DND-41 (cell line): ENCODE measurements around the gene SNX22.

Experiments
- ATAC-seq: fragments of 200-7000 bp; cut with Tn5 transposase; 3 replicates; pipeline ENCODE4 v1.9.1; 2021; ENCODE audit warnings: low read depth; ENCODE audit not compliant: insufficient read depth
- DNase-seq: peaks from one replicate; pipeline ENCODE4 v3.0.0-alpha.2; 2020
- H2AFZ ChIP-seq: 2 replicates; pipeline ENCODE4 v1.6.0; 2012; ENCODE audit warnings: low read depth, low read length
- H3K27ac ChIP-seq: 2 replicates; pipeline ENCODE4 v1.5.1; 2012; ENCODE audit warnings: low read length, inconsistent platforms
- H3K27me3 ChIP-seq: fragments of 200-600 bp; sonication (generic); 2 replicates; pipeline ENCODE4 v1.6.0; 2012; ENCODE audit warnings: low read length, mild to moderate bottlenecking, inconsistent platforms; ENCODE audit not compliant: insufficient read depth, poor library complexity
- H3K36me3 ChIP-seq: 2 replicates; pipeline ENCODE4 v1.5.1; 2012; ENCODE audit warnings: low read length, inconsistent platforms; ENCODE audit not compliant: insufficient read depth
- H3K4me1 ChIP-seq: 2 replicates; pipeline ENCODE4 v1.5.1; 2012; ENCODE audit warnings: mild to moderate bottlenecking, low read length; ENCODE audit not compliant: insufficient read depth
- H3K4me2 ChIP-seq: 2 replicates; pipeline ENCODE4 v1.6.0; 2012; ENCODE audit warnings: mild to moderate bottlenecking, moderate library complexity, low read length, inconsistent platforms; ENCODE audit not compliant: insufficient read depth
- H3K4me3 ChIP-seq, 2 experiments: fragments of 200-600 bp in 1 of 2; shearing (Covaris generic) in 1 of 2; 2 replicates each; pipeline ENCODE4 v1.5.1; 2012 to 2016; ENCODE audit warnings: inconsistent platforms in 2 of 2, low read length in 2 of 2, mild to moderate bottlenecking in 2 of 2, low read depth in 1 of 2, moderate library complexity in 1 of 2
- H3K79me2 ChIP-seq: 2 replicates; pipeline ENCODE4 v1.6.0; 2012; ENCODE audit warnings: low read length, inconsistent platforms; ENCODE audit not compliant: insufficient read depth
- H3K9ac ChIP-seq: 2 replicates; pipeline ENCODE4 v1.6.0; 2012; ENCODE audit warnings: low read depth, mild to moderate bottlenecking, inconsistent platforms, low read length, moderate library complexity
- H3K9me3 ChIP-seq: 2 replicates; pipeline ENCODE4 v1.5.1; 2012; ENCODE audit warnings: low read length, moderate library complexity, mild to moderate bottlenecking, inconsistent platforms; ENCODE audit not compliant: insufficient read depth, severe bottlenecking
- H4K20me1 ChIP-seq: 2 replicates; pipeline ENCODE4 v1.6.0; 2012; ENCODE audit warnings: low read length; ENCODE audit not compliant: insufficient read depth
- CTCF ChIP-seq: IDR thresholded peaks from 2 replicates; pipeline ENCODE4 v1.5.1; 2012; ENCODE audit warnings: borderline replicate concordance, low read length, moderate library complexity, mild to moderate bottlenecking; ENCODE audit not compliant: poor library complexity, severe bottlenecking; ENCODE audit errors: extremely low read depth
- EZH2 ChIP-seq: IDR thresholded peaks from 3 replicates; pipeline ENCODE4 v1.6.1; 2012; ENCODE audit warnings: borderline replicate concordance, low read depth, mild to moderate bottlenecking, moderate library complexity, low read length, inconsistent platforms; ENCODE audit not compliant: severe bottlenecking

Gene SNX22

GRCh38 chr15:64162869-64163658, 11.5 kb downstream of the SNX22 start, which contains the start of gene PPIB:
PPIB (minus strand) TSS chr15:64163022; CDS start chr15:64162986, 36 bp downstream.
- Histone ChIP-seq H3K36me3 (peaks cover 27% of the 10 kb centered on the region), H3K4me1 (peaks cover 48% of the 10 kb centered on the region), H3K27me3 (no peaks in the 10 kb centered on the region), H4K20me1 (peaks cover 6% of the 10 kb centered on the region; the same call in 1 of the 2 replicates), H3K4me2 (peak within 1 kb of the TSS; percentile 86), H3K9ac (peak within 1 kb of the TSS; percentile 73), H3K4me3 (peak within 1 kb of the TSS; percentile 75 to 90), H3K27ac (peak within 1 kb of the TSS; percentile 92), H2AFZ (peak within 1 kb of the TSS; percentile 93), H3K79me2 (peaks cover 32% of the 10 kb centered on the region), H3K9me3 (no peaks in the 10 kb centered on the region)
- ATAC-seq (peak; percentile 94), DNase-seq (peak; percentile 96)
- TF ChIP-seq CTCF (peak; percentile 67), EZH2 (no peak)

- peak overlapping the region; percentile 75 to 90 for H3K4me3 ChIP-seq
- peaks cover 30% of the 10 kb centered on the region for H3K79me2 ChIP-seq
- ATAC-seq (peak; percentile 1; the same call in 1 of the 3 replicates), DNase-seq (no peak)
- H2AFZ ChIP-seq = peak overlapping the region; percentile 93
- no peaks in the 10 kb centered on the region for H3K9me3 ChIP-seq
- peaks cover 20% of the 10 kb centered on the region for H3K36me3 ChIP-seq
- H4K20me1 ChIP-seq = peaks cover under 1% of the 10 kb centered on the region; the same call in 1 of the 2 replicates
- no peak for TF ChIP-seq EZH2
- TF ChIP-seq CTCF = no peak
- H3K4me2 ChIP-seq = peak overlapping the region; percentile 82
- peak overlapping the region; percentile 71 for H3K9ac ChIP-seq
- peaks cover 43% of the 10 kb centered on the region for H3K4me1 ChIP-seq
- no peaks in the 10 kb centered on the region for H3K27me3 ChIP-seq
- H3K27ac ChIP-seq = peak overlapping the region; percentile 92
These were observed 12.3 kb downstream of the SNX22 start for GRCh38 chr15:64163659-64164362.

GRCh38 chr15:64164436-64164835, 12.9 kb downstream of the SNX22 start:
- Histone ChIP-seq H2AFZ (no peak overlapping the region), H3K27ac (no peak overlapping the region), H3K4me1 (peaks cover 39% of the 10 kb centered on the region), H3K27me3 (no peaks in the 10 kb centered on the region), H3K36me3 (peaks cover 15% of the 10 kb centered on the region), H3K9me3 (no peaks in the 10 kb centered on the region), H3K4me2 (peak overlapping the region; percentile 82), H3K79me2 (peaks cover 27% of the 10 kb centered on the region), H3K9ac (peak overlapping the region; percentile 71; the same call in 1 of the 2 replicates), H4K20me1 (no peaks in the 10 kb centered on the region; the same call in 1 of the 2 replicates), H3K4me3 (no peak overlapping the region)
- DNase-seq (no peak), ATAC-seq (no peak)
- TF ChIP-seq EZH2 = no peak
- TF ChIP-seq CTCF = no peak
